Measurements from ENCODE around the gene TLK2.
"Not testable (repeated sequence)": the region's sequence is repeated elsewhere in the genome, so short reads cannot be mapped to it uniquely, and the experiment has no call there.

The TLK2 gene

DNA sequence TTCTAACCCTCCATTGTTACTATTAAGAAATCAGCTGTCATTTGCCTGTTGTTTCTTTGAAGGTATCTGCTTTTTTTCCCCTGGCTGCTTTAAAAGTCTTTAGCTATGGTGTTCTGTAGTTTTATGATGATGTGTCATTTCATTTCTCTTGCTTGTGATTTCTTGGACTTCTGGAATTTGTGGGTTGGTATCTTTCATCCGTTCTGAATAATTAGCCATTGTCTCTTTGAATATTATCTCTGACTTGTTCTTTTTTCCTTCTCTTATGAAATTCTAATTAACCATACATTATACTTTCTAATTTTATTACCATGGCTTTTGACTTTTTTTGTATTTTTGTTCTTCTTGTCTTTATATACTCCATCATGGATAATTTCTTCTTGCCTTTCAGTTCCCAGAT is 52.3 kb downstream of the TLK2 start:
- H3K4me3 ChIP-seq (ENCODE audit: low read length); DNase-seq (ENCODE audit: low read depth): not testable (repeated sequence)

DNA sequence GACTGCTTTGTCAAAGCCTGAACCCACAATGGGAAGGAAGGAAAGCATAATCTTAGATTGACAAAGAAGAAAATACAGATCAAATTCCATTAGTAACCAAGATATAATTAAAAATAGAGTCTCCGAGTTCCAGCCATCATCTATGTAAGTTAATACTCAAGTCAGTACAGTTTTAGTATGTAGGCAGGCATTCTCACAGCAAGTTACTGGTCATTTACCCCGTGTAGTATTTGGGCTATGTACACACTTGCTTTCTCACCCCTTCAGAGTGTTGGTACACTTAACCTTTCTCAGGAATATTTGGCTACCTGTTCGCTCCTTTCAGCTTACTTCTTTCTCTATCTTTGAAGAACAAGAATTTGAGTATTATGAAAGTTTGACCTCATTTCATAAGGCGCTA is 57.9 kb downstream of the TLK2 start:
- DNase-seq (ENCODE audit: low read depth); H3K4me3 ChIP-seq (ENCODE audit: low read length): not testable (repeated sequence)

DNA sequence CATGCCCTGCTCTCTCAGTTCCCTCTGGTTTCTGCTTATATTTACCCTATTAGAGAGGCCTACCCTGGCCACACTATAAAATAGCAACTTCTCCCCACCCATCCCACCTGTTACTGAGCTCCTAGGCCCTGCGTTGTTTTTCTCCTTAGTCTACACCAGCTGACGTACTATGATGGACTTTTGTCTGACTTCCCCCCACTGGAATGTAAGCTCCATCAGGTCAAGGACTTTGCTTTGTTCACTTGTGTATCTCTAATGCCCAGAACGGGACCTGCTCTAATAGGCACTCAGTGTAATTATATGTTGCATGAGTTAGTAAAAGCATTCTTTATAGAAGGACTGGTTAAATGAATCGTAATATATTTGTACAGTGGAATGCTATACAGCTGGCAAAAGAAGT is 62.4 kb downstream of the TLK2 start:
- DNase-seq (ENCODE audit: low read depth); H3K4me3 ChIP-seq (ENCODE audit: low read length): not testable (repeated sequence)

DNA sequence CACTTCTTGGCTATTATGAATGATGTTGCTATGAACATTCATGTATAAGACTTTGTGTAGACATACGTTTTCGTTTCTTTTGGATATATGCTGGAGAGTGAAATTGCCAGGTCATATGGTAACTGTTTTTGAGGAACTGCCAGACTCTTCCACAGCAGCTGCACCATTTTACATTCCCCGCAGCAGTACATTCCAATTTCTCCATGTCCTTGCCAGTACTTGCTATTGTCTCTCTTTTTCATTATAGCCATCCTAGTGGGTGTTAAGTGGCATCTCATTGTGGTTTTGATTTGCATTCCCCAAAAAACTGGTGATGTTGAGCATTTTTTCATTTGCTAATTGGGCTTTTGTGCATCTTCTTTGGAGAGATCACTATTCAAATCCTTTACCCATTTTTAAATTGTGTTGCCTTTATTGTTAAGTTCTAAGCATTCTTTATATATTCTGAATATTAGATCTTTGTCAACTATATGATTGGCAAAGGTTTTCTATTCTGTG is 64.7 kb downstream of the TLK2 start:
- H3K4me3 ChIP-seq (ENCODE audit: low read length); DNase-seq (ENCODE audit: low read depth): not testable (repeated sequence)

DNA sequence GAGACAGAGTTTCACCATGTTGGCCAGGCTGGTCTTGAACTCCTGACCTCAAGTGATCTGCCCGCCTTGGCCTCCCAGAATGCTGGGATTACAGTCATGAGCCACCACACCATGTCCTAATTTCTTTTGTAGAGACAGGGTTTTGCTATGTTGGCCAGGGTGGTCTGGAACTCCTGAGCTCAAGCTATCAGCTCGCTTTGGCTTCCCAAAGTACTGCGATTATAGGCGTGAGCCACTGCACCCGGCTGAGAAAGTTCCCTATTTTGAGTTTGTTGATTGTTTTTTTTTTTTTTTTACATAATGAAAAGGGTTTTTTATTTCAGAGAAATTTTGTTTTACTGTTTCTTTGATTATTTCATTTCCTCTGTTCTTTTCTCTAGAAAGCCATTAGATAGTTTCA is 67.4 kb downstream of the TLK2 start:
- not testable (repeated sequence) for DNase-seq (ENCODE audit: low read depth); H3K4me3 ChIP-seq (ENCODE audit: low read length)

DNA sequence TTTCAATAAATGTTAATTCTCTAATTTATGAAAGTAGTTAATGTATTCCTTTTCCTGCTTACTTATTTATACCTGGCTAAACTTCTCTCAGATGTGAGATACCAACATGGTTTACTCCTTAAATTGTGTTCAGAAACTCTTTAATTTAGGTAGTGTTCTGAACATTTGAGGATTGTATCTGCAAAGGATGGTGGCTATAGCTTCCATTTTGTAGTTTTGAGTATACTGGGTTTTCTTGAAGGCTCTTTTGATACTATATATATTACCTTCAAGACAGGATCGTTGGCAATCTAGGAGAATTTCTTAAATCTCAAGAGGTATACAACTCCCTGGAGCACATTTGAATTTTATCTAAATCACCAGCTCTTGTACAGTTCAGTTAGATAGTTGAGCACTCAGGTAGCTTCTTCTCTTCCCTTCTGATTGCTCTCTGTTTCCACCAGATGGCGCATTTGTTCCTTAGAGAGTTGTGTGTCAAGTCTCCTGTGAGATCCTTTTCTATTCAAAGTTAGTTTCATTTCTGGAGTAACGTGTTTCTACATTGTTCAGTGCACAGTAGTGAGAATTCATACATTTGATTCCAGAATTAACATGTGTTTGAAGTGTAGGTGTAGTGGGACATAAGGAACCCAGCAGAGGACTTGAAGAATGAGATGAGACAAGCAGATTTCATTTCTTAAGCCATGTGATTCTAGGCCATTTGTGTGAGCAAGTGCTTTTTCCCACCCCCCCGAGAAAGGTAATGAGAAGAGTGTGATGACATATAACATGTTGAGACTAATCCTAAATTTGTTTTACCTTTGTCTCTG is 74.4 kb downstream of the TLK2 start:
- H3K4me3 ChIP-seq (ENCODE audit: low read length): not testable (repeated sequence)
- TF ChIP-seq, protein P1, sequence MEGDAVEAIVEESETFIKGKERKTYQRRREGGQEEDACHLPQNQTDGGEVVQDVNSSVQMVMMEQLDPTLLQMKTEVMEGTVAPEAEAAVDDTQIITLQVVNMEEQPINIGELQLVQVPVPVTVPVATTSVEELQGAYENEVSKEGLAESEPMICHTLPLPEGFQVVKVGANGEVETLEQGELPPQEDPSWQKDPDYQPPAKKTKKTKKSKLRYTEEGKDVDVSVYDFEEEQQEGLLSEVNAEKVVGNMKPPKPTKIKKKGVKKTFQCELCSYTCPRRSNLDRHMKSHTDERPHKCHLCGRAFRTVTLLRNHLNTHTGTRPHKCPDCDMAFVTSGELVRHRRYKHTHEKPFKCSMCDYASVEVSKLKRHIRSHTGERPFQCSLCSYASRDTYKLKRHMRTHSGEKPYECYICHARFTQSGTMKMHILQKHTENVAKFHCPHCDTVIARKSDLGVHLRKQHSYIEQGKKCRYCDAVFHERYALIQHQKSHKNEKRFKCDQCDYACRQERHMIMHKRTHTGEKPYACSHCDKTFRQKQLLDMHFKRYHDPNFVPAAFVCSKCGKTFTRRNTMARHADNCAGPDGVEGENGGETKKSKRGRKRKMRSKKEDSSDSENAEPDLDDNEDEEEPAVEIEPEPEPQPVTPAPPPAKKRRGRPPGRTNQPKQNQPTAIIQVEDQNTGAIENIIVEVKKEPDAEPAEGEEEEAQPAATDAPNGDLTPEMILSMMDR (conservative IDR thresholded peaks at IDR 0.05; ENCODE audit: low read length): peak; percentile 38; the same call in 1 of the 2 replicates
- peak; percentile 50 for DNase-seq (ENCODE audit: low read depth)

DNA sequence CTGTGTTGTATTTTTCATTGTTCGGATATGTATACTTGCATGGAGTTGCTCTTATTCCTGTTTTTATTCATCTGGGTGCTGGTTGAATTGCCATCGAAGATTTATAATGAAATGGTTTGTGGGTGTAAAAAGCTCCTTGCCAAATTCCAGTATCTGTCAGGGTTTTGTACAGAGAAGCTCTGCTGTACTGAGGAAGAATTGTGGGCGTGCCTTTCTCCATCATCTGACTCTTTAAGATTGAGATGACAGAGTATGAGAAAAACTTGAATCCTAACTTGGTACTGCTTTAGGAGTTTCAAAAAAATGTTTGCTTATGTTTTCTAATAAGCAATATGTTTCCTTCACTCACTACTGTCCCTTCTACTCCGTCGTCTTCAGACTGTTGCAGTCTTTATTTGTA is 78.9 kb downstream of the TLK2 start:
- H3K4me3 ChIP-seq (ENCODE audit: low read length); DNase-seq (ENCODE audit: low read depth): not testable (repeated sequence)

DNA sequence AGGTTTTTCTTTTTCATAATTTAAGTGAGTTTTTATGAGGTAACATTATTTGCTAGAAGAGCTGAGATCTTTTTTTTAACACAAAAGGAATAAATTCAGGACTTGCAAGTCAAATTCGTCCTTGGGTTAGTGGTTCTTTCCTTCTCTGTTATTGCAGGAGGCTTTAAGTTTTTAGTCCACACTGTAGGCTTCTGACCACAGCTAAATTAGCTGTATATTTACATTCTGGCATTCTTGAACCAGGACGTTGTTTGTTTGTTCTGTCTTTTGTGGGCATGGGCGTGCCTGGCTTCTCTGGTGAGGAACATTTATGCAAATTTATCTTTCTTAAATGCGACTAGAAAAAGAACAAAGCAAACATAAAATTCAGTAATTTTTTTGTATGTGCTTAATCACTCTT is 80.3 kb downstream of the TLK2 start:
- not testable (repeated sequence) for DNase-seq (ENCODE audit: low read depth); H3K4me3 ChIP-seq (ENCODE audit: low read length)

DNA sequence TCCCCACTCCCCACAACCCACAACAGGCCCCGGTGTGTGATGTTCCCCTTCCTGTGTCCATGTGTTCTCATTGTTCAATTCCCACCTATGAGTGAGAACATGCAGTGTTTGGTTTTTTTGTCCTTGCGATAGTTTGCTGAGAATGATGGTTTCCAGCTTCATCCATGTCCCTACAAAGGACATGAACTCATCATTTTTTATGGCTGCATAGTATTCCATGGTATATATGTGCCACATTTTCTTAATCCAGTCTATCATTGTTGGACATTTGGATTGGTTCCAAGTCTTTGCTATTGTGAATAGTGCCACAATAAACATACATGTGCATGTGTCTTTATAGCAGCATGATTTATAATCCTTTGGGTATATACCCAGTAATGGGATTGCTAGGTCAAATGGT is 82.3 kb downstream of the TLK2 start:
- H3K4me3 ChIP-seq (ENCODE audit: low read length); DNase-seq (ENCODE audit: low read depth): not testable (repeated sequence)

DNA sequence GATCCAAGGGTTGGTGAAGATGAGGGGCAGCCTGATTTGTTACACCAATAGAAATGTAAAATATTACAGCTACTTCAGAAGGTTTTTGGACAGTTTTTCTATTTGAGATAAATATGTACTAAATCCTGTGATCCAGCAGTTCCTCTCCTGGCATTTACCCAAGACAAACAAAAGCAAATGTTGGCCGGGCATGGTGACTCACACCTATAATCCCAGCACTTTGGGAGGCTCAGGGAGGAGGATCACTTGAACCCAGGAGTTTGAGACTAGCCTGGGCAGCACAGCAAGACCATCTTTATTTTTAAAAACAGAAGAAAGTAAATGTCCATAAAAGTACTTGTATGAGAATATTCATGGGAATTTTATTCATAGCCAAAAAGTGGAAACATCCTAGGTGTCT is 84.0 kb downstream of the TLK2 start:
- TF ChIP-seq, protein P1 (conservative IDR thresholded peaks at IDR 0.05; ENCODE audit: low read length): no peak
- H3K4me3 ChIP-seq (ENCODE audit: low read length): no peak overlapping the region
- peak; percentile 43 for DNase-seq (ENCODE audit: low read depth)

DNA sequence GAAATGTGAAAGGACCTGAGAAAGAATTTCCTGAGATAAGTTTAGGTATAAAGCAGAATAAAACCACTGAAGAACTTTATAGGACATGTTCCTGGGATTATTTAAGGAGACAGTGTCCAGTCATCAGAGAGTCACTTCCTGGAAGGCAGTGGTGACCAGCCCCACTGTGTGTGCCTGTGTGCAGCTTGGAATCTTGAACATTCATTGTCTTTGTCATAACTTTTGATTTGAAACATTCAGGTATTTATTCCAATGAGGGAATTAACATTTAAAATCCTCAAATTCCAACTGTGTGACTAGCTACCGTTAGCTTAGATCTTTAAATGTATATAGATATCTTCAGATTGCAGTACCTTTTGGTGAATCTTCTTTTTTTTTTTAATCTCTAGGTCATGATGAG is 87.2 kb downstream of the TLK2 start:
- TF ChIP-seq, protein P1 (conservative IDR thresholded peaks at IDR 0.05; ENCODE audit: low read length): no peak
- DNase-seq (ENCODE audit: low read depth): peak; percentile 74
- no peak overlapping the region for H3K4me3 ChIP-seq (ENCODE audit: low read length)
